ENCODE measurements around the gene SNAP23.

GRCh38 chr15:42495361-42496212 lies at the start of gene SNAP23:
- TF ChIP-seq, protein P1, sequence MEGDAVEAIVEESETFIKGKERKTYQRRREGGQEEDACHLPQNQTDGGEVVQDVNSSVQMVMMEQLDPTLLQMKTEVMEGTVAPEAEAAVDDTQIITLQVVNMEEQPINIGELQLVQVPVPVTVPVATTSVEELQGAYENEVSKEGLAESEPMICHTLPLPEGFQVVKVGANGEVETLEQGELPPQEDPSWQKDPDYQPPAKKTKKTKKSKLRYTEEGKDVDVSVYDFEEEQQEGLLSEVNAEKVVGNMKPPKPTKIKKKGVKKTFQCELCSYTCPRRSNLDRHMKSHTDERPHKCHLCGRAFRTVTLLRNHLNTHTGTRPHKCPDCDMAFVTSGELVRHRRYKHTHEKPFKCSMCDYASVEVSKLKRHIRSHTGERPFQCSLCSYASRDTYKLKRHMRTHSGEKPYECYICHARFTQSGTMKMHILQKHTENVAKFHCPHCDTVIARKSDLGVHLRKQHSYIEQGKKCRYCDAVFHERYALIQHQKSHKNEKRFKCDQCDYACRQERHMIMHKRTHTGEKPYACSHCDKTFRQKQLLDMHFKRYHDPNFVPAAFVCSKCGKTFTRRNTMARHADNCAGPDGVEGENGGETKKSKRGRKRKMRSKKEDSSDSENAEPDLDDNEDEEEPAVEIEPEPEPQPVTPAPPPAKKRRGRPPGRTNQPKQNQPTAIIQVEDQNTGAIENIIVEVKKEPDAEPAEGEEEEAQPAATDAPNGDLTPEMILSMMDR (IDR thresholded peaks at IDR 0.05; ENCODE audit: borderline replicate concordance, extremely low read depth, low read length, poor library complexity, severe bottlenecking) = no peak
- no peak for TF ChIP-seq EZH2 (IDR thresholded peaks at IDR 0.05; ENCODE audit: borderline replicate concordance, low read depth, low read length, severe bottlenecking)

Measured in DND-41 (cell line).